SIG-M5 (cell line): ENCODE measurements around the gene C11orf58.

Experiments
- DNase-seq: peaks from one replicate; lab custom pipeline; 2025; lab: John Stamatoyannopoulos, UW

The C11orf58 gene

GRCh38 chr11:16738193-16738946 lies at the start of gene C11orf58:
Gene C11orf58 (plus strand): TSS chr11:16738647. CDS start chr11:16738779, 132 bp downstream.
- peak; percentile 84 for DNase-seq

- no peak for DNase-seq
These were observed 48.4 kb upstream of the C11orf58 start for GRCh38 chr11:16690086-16690485.

GRCh38 chr11:16703795-16704194 lies 34.7 kb upstream of the C11orf58 start:
- DNase-seq, result no peak

GRCh38 chr11:16713594-16713993 lies 24.9 kb upstream of the C11orf58 start:
- DNase-seq, result no peak

- no peak for DNase-seq
These were observed 15.7 kb upstream of the C11orf58 start for GRCh38 chr11:16722581-16723344.

GRCh38 chr11:16727806-16728205 lies 10.6 kb upstream of the C11orf58 start:
- DNase-seq, result no peak

- no peak for DNase-seq
These were observed 642 bp upstream of the C11orf58 start for GRCh38 chr11:16737818-16738192.

GRCh38 chr11:16738947-16739815 lies 734 bp downstream of the C11orf58 start:
- no peak for DNase-seq

GRCh38 chr11:16741473-16741872 lies 3.0 kb downstream of the C11orf58 start:
- no peak for DNase-seq

GRCh38 chr11:16743478-16743877 lies 5.0 kb downstream of the C11orf58 start:
- no peak for DNase-seq

GRCh38 chr11:16744128-16744725 lies 5.8 kb downstream of the C11orf58 start:
- no peak for DNase-seq

GRCh38 chr11:16745950-16746605 lies 7.6 kb downstream of the C11orf58 start:
- no peak for DNase-seq

- DNase-seq, result no peak
These were observed 10.6 kb downstream of the C11orf58 start for GRCh38 chr11:16749092-16749491.

GRCh38 chr11:16749666-16750065 lies 11.2 kb downstream of the C11orf58 start:
- no peak for DNase-seq

GRCh38 chr11:16750417-16750816 lies 12.0 kb downstream of the C11orf58 start:
- DNase-seq, result no peak

GRCh38 chr11:16758382-16759024 lies 20.1 kb downstream of the C11orf58 start:
- no peak for DNase-seq

GRCh38 chr11:16759857-16760508 lies 21.5 kb downstream of the C11orf58 start:
- DNase-seq, result no peak

- DNase-seq, result no peak
These were observed 25.3 kb downstream of the C11orf58 start for GRCh38 chr11:16763746-16764145.

- no peak for DNase-seq
These were observed 26.4 kb downstream of the C11orf58 start for GRCh38 chr11:16764888-16765287.

GRCh38 chr11:16767137-16767536 lies 28.7 kb downstream of the C11orf58 start:
- no peak for DNase-seq
